Measurements from ENCODE around the gene ORMDL3.
"Not testable (repeated sequence)": the region's sequence is repeated elsewhere in the genome, so short reads cannot be mapped to it uniquely, and the experiment has no call there.

ORMDL3 gene

DNA sequence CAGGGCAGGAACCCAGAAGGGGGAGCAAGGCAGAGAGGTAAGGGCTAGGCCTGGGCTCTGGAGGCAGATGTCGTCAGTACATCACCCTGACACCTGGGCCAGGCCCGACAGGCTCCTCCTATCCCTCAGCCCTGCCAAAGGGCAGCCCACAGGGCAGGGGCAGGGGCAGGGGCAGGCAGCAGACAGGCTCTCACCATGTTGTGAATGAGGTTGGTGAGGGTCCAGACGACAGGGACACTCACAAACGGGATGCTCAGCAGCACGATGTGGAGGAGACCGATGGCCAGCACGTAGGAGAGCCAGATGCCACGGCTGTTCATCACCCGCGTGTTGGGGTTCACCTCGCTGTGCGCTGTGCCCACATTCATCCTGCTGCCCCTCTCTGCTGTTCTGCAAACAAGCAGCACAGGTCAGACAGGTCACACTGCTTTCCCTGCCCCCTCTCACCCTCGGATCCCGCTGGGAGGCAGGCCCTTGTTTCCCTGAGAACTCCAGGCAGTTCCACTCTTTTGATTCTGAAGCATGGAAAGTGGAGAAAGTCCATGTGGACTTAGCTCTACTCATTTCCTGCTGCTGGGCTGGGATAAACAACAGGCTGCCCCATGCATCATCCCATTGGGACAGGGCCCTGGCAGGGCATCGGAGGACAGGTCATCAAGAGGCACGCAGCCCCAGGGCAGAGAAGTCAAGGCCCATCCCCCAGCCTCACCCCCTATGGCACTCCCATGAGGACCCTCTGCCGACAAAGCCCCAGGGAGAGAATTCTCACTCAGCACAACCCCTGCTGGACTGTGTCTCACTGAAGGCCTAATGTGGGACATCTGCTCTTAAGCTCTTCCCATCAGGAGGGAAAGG lies 3.3 kb downstream of the ORMDL3 start:
- DNase-seq: no peak

GRCh38 chr17:39923230-39923629 lies 4.2 kb downstream of the ORMDL3 start:
- DNase-seq: no peak

DNA sequence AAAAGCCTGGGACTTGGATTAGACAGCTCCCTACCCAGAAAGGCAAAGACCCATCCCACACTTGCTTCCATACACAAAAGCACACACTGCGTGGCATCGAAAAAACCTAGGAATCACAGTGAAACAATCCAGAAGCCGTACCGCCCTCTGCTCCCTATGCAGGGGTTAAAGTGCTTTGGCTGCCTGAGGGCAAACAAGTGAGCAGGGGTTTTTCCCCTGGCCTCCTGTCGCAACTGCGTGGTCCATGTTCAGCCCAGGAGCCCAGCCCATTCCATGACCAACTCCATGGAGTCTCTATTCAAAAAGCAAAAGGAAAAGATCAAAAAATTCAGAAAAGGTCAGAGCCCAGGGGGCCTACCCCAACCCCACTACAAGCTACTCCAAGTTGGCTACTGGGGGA lies 5.4 kb downstream of the ORMDL3 start:
- no peak for DNase-seq

DNA sequence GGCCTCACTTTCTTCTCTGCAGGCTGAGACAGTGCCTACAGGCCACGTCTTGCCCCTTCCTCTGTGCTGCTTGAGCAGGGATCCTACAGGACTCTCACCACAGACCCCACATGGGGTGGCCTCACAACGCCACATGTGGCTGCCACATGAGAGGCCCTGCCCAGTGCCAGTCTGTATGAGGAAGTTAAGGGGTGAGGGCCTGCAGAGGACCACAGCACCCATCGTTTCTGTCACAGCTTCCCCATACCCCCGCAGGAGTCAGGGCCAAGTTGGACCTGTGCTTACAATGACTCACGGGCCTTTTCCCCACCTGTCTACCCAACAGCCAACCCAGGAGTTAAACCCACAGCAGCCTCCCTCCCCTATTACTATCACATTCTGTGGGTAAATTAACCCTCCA lies 6.1 kb downstream of the ORMDL3 start:
- DNase-seq: peak; percentile 24

DNA sequence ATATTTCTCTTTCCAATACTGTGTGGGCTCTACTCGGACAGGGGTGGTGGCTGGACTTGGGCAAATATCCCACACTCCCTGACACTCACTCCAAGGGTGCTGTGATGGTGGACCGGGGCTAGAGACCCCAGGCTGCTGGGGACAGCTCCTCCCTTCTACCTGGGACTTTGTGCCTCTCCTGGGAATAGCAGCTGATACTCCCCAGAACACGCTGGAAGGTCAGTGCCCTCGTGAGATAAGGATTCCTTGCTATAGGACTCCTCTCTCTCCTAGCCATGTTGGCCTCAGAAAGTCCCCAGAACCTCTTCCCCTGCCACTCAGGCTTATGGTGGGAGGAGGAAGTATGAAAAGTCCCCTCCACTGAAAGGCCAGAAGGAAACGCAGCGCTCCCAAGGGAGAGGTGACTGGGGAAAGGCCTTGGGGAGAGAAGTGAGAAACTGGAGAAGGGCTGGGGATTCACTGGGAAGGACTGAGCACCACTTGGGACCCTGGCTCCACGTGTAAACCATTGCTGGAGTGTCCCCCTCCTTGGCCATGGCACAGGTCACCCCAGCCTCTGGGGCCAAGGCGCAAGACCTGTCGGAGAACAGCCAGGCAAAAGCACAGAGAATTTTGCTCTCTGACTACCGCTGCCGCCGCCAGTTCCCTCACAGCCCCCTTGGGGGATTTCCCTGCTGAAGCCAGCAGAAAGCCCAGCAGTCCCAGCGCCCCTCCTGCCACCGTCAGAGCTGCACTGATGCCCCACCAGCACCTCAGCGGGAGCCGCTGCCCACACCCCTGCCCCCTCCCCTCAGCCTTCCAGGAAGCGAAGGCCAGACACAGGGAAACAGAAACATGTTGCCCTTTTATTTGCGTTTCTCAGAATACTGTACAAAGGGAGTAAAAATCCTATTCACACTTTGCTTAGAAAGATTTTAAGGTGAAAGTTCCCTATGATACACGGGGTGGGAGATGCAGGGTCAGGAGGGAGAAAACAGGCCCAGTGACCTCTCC lies 6.9 kb downstream of the ORMDL3 start:
- DNase-seq: peak; percentile 33

- no peak for DNase-seq
These were observed 8.2 kb downstream of the ORMDL3 start for GRCh38 chr17:39919087-39919683.

GRCh38 chr17:39916918-39917317 lies 10.5 kb downstream of the ORMDL3 start:
- DNase-seq: no peak

DNA sequence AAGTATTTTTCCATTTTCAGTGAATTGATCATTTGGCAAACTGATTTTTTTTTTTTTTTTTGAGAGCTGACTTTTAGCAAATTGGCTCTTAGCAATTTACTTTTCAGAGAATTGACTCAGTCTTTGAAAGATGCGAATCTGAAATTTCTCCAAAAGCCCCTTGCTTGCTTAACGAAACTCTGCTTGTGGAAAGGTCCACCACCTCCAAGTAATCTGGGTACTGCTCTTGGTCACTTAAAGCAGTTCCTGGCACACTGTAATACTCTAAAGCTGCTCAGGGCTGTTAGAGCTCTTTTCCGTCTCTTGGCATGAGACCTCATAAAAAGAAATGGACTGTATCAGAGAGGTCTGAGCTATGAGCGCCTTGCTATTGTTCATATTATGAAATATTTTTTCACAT lies 11.8 kb downstream of the ORMDL3 start:
- no peak for DNase-seq

GRCh38 chr17:39913989-39914388 lies 13.4 kb downstream of the ORMDL3 start:
- DNase-seq: no peak

- DNase-seq: no peak
These were observed 18.5 kb downstream of the ORMDL3 start for GRCh38 chr17:39908789-39909352.

GRCh38 chr17:39904990-39905288 lies 22.5 kb downstream of the ORMDL3 start:
- DNase-seq: no peak

DNA sequence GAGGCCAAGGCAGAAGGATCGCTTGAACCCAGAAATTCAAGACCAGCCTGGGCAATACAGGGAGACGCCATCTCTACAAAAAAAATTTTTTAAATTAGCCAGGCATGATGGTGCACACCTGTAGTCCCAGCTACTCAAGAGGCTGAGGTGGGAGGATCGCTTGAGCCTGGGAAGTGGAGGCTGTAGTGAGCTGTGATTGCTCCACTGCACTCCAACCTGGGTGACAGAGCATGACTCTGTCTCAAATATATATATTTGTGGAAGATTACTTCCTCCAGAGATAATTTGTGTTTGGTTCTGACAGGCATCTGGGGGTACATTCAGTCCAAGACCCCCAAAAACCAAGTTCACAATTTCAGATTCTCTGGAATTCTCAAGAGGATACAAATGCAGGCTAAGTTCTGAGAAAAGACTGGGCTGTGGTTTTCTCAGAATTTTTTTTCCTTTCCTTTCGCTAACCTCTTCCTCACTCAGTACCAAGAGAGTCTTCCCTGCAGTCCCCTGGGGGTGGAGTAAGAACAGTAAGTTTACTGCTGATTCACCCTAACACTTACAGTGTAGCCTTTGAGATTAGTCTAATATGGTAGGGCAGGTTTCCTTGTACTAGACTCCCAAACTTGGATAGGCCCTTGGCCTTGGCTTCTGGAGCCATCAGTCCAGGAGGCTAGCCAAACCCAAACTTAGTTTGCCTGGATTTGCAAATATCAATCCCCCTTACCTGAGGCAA lies 24.1 kb downstream of the ORMDL3 start:
- peak; percentile 25 for DNase-seq

GRCh38 chr17:39902027-39902426 lies 25.4 kb downstream of the ORMDL3 start:
- DNase-seq: not testable (repeated sequence)

DNA sequence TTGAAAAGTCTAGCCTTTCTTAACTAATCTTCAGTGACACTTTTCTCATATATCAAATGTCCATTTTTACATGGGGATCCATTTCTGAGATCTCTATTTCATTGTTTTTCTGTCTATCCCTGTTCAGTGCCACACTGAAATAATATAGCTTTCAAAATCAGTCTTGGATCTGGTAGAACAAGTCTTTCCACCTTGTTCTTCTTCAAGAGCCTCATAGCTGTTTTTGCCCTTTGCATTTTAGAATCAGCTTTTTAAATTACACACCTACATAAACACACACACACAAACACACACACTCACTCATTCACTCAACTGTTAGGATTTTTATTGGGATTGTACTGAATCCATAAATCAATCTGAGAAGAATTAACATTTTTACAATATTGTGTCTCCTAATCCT lies 28.2 kb downstream of the ORMDL3 start:
- no peak for DNase-seq

DNA sequence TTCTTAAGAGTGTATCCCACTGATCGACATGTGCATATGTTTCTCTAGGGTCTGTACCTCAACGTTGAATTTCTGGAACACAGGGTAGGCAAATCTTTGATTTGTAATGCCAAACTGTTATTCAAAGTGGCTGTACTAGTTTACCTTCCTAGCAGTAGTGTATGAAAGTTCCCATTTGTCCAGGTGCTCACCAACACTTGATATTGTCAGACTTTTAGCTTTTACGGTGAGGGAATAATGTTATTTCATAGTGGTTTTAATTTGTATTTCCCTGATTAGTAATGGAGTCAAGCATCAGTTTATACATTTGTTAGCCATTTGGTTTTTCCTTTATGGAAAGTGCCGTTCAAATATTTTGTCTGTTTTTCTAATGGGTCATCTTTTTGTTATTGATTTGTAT lies 29.3 kb downstream of the ORMDL3 start:
- DNase-seq: no peak

GRCh38 chr17:39894681-39895376 lies 32.6 kb downstream of the ORMDL3 start:
- DNase-seq: no peak

DNA sequence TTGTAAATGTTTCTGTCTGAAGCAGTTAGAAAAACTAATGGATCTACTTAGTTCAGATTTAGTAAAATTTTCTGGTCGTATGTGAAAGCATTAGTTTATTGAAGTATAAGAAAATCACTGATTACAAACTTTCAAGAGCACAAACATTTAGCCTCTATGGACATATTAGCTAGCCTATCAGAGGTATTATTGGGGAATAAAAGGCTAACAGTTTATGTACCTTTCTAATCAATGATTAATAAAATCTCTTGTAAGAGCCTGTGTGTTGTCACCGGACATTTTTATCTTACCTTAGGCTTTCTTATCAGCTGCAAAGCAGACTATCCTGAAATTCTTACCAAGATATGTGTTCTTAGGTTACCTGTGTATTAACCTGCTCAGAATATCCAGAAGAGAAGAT lies 38.2 kb downstream of the ORMDL3 start:
- DNase-seq: no peak

- DNase-seq: no peak
These were observed 40.3 kb downstream of the ORMDL3 start for GRCh38 chr17:39887078-39887477.

GRCh38 chr17:39886102-39886501 lies 41.3 kb downstream of the ORMDL3 start:
- DNase-seq: not testable (repeated sequence)

- DNase-seq: no peak
These were observed 54.6 kb downstream of the ORMDL3 start for GRCh38 chr17:39872751-39873150.

DNA sequence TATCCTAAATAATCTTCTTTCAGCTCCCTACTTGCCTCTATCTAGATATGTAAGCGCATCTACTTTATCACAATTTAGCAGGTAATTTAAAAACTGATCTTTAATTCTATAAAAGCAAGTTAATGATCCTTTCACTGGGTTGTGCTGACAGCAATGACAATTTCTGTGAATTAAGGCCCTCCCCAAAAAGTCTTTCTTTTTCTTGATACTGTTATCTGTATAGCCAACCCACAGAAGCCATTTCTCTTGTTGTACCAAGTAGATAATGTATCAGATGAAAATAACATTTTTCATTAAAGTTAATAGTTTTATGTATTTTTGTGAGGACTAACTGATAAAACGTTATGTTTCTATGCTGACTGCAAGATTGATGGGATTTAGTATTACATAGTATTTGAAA lies 55.6 kb downstream of the ORMDL3 start:
- DNase-seq: no peak

All from CD4-positive, alpha-beta T cell treated with Interleukin-6 for 4 hours (primary cell).